HG03025 (cell line): ENCODE measurements around the gene DNAJC25.
"Not testable (repeated sequence)": the region's sequence is repeated elsewhere in the genome, so short reads cannot be mapped to it uniquely, and the experiment has no call there.

Experiments
- ATAC-seq: cut with Tn5 transposase; IDR thresholded peaks from one replicate; pipeline ENCODE4 v1.9.1; 2021; ENCODE audit warnings: mild to moderate bottlenecking, moderate library complexity; ENCODE audit not compliant: unreplicated experiment, low FRiP score

Gene DNAJC25

DNA sequence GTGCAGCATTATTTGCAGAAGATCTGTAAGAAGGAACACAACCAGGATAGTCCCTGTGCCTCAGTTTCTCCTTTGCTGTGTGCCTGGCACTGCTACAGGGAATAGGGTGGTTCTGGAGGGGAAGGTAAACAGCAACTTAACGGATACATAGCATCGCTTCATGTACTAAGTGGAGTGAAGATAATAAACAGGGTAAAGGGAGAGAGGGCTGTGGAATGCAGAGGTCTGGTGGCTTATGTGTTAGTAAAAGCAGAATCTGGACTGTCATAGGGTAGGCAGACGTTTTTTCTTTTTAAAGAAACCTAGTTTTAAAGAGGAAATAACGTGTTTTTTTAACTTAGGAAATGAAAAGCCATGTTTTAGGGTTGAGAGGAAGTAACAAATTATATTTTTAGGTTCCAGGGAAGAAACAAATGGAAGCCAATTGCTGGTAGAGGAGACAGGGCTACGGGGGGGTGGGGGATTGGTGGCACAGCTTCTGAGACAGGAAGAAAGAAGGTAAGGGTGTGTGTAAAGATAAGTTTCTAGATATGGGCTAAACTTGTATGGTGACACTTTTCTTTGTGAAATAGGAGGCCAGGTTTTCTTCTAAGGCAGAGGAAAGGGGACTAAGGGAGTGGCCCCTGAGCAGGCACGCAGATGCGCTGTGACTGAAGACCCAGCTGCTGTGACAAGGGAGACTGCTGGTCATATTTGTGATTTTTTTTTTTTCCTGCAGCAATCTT, 31.6 kb downstream of the DNAJC25 start:
- no peak for ATAC-seq

DNA sequence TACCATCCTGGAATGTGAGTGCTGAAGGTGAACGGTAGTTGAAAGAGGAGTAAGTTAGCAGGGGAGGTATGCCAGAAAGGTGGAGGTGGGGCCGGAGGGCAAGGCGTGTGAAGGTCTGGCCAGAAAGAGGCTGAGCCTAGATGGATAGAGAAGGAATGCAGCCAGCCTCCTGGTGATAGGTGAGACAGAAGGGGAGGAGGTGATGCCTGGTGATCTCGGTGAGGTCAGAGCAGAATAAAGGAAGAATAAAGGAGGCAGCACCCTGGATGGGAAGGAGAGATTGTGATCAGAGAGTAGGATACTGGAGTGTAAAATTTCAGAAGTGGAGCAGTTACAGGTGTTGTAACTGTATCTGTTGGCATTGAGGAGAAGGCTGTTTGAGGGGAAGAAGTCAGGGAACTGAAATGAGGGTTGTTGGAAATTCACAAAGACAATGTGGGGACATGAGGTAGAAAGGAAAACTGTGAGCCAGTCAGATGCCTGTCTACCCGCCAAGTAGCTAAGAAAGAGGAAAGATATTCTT, 32.2 kb downstream of the DNAJC25 start:
- no peak for ATAC-seq

DNA sequence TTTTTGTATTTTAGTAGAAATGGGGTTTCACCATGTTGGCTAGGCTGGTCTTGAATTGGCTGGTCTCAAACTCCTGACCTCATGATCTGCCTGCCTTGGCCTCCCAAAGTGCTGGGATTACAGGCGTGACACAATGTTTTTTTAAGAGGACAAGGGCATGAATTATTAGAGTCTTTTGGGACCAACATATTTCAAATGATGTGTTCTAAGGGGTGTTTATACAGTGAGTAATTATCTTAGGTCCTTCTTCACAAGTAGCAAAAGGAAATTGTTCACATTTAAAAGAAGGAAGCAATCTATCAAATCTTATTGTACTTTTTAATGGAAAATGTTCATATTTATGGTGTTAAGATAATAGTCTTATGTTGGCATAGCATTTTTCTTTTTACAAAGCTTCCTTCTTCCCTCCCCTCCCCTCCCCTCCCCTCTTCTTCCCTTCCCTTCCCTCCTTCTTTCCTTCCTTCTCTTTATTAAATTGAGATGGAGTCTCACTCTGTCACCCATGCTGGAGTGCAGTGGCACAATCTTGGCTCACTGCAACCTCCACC, 37.0 kb downstream of the DNAJC25 start:
- no peak for ATAC-seq

DNA sequence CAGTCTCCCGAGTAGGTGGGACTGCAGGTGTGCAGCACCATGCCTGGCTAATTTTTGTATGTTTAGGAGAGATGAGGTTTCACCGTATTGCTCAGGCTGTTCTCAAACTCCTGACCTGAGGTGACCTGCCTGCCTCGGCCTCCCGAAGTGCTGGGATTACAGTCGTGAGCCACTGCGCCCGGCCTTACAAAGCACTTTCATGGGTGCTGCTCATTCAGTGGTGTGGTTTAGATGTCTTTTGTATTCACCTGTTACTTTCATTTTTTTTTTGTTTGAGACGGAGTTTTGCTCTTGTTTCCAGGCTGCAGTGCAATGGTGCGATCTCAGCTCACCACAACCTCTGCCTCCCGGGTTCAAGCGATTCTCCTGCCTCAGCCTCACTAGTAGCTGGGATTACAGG, 37.5 kb downstream of the DNAJC25 start:
- ATAC-seq, result not testable (repeated sequence)

DNA sequence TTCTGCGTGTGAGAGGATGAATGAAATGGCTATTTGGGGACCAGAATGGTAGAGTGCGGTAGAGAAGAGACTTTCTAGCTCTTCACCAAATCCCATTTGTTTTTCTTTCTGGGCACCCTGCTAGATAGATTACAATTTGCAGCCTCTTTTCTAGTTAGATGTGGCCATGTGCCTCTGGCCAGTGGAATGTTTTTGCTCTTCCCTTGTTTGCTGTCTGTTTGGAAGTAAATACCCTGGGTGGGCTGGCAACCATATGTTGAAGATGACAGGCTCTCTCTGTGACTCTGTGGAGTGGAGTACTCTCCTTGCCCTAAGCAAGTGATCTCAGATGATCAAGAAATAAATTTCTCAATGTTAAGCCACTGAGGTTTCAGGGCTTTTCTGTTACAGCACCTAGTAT, 43.2 kb downstream of the DNAJC25 start:
- no peak for ATAC-seq

DNA sequence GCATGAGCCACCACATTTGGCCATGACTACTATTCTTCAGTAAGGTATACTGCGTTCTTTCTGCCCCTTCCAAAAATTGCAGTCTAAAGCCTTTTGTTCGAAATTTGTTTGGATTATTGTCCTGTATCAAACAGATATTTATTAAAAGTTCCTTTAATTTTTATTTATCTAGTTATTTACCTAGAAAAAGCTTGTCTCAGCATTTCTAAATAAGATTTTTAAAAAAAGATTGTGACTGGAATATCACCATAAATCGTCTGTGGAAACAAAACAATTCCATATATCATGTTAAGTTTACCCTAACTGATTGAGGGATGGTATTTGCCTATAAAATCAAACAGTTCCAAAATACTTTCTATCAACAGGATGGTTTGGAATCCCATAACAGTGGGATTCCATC, 45.0 kb downstream of the DNAJC25 start:
- no peak for ATAC-seq

DNA sequence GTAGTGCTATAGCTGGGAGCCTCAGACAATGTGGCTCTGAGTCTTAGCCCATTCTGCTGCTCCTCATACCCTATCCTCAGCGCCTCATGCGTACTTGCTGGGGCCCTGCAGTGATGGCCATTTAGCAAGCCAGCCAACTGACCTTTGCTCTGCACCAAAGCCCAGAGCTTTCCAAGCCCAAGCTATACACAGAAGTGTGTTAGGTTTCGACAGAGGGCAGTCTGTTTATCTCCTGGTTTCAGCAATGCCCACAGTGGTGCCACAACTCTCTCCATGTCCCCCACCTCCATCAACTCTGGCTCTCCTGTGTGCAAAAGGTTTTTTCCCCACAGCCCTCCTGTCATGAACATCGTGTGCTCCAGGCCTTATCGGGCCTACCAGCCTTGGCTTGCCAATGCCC, 47.2 kb downstream of the DNAJC25 start:
- no peak for ATAC-seq

DNA sequence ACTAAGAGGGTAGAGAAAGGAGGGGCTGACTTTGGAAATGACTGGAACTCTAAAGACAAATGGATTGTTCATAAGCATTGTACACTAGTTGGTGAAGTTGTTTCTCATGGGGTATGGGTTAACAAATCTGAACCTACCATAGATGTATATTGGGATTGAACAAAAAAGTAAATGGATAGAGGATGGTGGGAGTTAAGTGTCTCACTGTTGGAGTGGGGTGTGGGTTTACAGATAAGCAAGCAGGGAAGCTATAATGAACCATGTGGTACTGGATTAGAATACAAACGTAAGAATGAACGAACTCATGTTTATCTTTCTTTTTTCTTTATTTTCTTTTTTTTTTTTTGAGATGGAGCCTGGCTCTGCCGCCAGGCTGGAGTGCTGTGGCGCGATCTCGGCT, 48.1 kb downstream of the DNAJC25 start:
- no peak for ATAC-seq

DNA sequence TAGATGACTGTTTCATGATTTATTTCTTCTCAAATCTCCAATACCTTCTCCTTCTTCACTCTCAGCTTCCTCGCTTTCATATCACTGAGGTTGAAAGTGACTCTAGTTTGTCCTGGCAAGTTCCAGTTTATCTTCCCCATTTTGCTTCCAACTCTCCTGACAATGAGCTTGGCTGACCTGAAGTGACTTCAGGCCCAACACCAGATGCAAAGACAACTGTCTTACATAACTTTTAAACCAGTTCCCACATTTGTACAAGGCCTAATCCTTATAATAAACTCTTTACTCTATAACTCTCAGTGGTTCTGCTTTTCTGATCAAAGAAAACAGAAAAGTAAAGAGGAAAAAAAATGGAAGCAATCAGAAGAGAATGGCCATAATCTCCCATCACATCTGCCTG, 52.3 kb downstream of the DNAJC25 start:
- no peak for ATAC-seq

DNA sequence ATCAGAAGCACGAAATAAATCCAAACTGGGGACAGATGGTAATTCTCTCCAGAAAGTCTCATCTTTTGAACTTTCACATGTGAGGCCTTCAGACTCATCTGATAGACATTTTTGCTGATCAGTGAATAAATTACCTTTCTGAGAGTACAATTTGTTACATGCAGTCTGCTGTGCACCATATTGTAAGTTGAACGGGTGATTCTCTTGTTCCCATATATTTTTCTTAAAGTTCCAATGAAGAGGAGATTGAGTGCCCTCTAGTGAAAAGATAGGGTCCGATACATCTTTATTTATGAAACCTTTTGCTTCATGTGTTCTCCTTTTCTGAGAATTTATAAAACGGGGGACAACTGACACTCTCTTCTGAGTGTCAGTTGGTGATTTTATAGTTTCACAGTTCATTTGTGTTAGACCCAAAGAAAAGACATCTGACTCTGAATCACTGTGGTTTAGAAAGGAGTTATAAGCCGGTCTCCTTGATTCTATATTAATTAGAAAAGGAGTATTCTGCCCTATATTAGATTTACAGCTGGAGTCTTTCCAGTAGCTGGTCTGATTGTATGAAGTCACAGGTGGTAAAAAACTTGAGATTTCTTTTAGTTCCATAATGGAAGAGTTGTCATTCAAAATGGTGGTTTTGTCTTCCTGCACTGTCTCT, 60.7 kb downstream of the DNAJC25 start:
- ATAC-seq, result no peak

DNA sequence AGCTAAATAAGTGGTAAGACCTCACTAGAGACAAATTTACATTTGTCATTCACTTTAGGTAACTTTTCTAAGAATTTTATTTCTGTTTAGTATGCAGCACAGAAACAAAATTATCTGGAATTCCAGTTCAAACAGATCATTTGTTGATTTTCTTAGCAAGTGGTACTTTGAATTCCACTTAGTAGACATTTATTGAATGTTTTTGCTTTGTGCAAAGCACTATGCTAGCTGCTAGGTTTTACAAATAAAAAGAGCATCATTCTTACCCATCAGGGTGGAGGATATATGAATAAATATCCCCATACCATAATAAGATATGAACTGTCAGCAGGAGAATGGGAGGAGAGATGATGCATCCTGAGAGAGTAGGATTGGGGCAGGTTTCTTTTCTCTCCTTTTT, 65.7 kb downstream of the DNAJC25 start:
- no peak for ATAC-seq

DNA sequence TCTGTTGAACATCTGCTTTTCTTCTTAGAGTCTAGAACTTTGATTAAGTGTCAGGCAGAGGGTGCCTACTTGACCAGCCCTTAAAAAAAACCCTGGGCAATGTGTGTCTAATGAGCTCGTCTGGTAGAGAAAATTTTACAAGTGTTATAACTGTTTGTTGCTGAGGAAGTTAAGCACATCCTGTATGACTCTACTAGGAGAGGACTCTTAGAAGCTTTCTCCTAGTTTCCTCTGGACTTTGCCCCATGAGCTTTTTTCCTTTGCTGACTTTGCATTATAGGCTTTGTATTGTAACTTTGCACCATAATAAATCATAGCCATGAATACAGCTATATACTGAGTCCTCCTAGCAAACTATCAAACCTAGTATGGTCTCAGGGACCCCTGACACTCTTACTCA, 69.6 kb downstream of the DNAJC25 start:
- ATAC-seq, result no peak
